CD4-positive, CD25-positive, alpha-beta regulatory T cell (primary cell): Measurements from ENCODE around the gene URAD. TPM values are rescaled to one million over a fixed set of nuclear protein-coding genes. Genes with fewer than 3 reads are reported as not detected.

Experiments used
- ATAC-seq, 2 donors: fragments of 150-1000 bp; cut with Tn5 transposase; one replicate each; pipeline ENCODE4 v1.10.0; 2021; ENCODE audit warnings: low read depth in 2 of 2, moderate number of reproducible peaks in 2 of 2, moderate library complexity in 1 of 2
- DNase-seq, 3 donors: peaks; one replicate each; pipeline versions ENCODE4 v3.0.0 to v3.0.0-alpha.2; 2012 to 2022; ENCODE audit warnings: mixed read lengths in 1 of 3
- H3K27ac ChIP-seq: one replicate; pipeline ENCODE4 v1.7.0; 2013; ENCODE audit warnings: mild to moderate bottlenecking, low read length; ENCODE audit not compliant: insufficient read depth, poor library complexity, severe bottlenecking
- H3K27me3 ChIP-seq: one replicate; pipeline ENCODE4 v1.7.0; 2013; ENCODE audit warnings: low read length; ENCODE audit not compliant: control insufficient read depth, insufficient read depth
- H3K36me3 ChIP-seq: one replicate; pipeline ENCODE4 v1.7.0; 2013; ENCODE audit warnings: mild to moderate bottlenecking, low read length, moderate library complexity; ENCODE audit not compliant: control insufficient read depth, insufficient read depth
- H3K4me1 ChIP-seq: 2 replicates; pipeline ENCODE4 v1.7.0; 2013; ENCODE audit warnings: mild to moderate bottlenecking, low read length; ENCODE audit not compliant: insufficient read depth, control insufficient read depth, poor library complexity, severe bottlenecking
- H3K4me3 ChIP-seq: one replicate; pipeline ENCODE4 v1.7.0; 2013; ENCODE audit warnings: low read depth, mild to moderate bottlenecking, low read length, moderate library complexity
- H3K9me3 ChIP-seq, 2 experiments: 1 replicate in 1 of 2; 2 replicates in 1 of 2; pipeline ENCODE4 v1.7.0; 2013; ENCODE audit warnings: low read length in 2 of 2, mild to moderate bottlenecking in 1 of 2, moderate library complexity in 1 of 2; ENCODE audit not compliant: control insufficient read depth in 2 of 2
- H3K27ac Mint-ChIP-seq, 3 donors: one replicate each; pipeline ENCODE4 v1.8.0; 2020 to 2022; ENCODE audit warnings: mild to moderate bottlenecking in 3 of 3, mixed read lengths in 3 of 3, moderate library complexity in 2 of 3
- H3K27me3 Mint-ChIP-seq: one replicate; pipeline ENCODE4 v1.8.0; 2022; ENCODE audit warnings: mild to moderate bottlenecking, mixed read lengths
- H3K36me3 Mint-ChIP-seq: one replicate; pipeline ENCODE4 v1.8.0; 2020; ENCODE audit warnings: mixed read lengths
- H3K4me1 Mint-ChIP-seq, 4 donors: one replicate each; pipeline ENCODE4 v1.8.0; 2020 to 2022; ENCODE audit warnings: mixed read lengths in 4 of 4, mild to moderate bottlenecking in 1 of 4
- H3K4me3 Mint-ChIP-seq, 4 donors: one replicate each; pipeline ENCODE4 v1.8.0; 2020 to 2022; ENCODE audit warnings: mild to moderate bottlenecking in 4 of 4, mixed read lengths in 4 of 4, moderate library complexity in 3 of 4
- H3K9me3 Mint-ChIP-seq, 7 donors: one replicate each; pipeline ENCODE4 v1.8.0; 2020 to 2022; ENCODE audit warnings: mixed read lengths in 7 of 7, mild to moderate bottlenecking in 3 of 7, moderate library complexity in 2 of 7
- polyA plus RNA-seq, 4 donors: library from polyadenylated mRNA; unstranded; fragments of 300-500 nt; fragmentation: Illumina TruSeq; gene quantifications; one replicate each; pipeline ENCODE4 v1.2.3, GENCODE V29; 2021
- total RNA-seq: library from RNA; stranded (reverse); gene quantifications from one replicate; pipeline ENCODE4 v1.2.3, GENCODE V29; 2022

URAD gene
- total and polyA plus RNA-seq, 5 donors from 2014 or later = not detected

DNA sequence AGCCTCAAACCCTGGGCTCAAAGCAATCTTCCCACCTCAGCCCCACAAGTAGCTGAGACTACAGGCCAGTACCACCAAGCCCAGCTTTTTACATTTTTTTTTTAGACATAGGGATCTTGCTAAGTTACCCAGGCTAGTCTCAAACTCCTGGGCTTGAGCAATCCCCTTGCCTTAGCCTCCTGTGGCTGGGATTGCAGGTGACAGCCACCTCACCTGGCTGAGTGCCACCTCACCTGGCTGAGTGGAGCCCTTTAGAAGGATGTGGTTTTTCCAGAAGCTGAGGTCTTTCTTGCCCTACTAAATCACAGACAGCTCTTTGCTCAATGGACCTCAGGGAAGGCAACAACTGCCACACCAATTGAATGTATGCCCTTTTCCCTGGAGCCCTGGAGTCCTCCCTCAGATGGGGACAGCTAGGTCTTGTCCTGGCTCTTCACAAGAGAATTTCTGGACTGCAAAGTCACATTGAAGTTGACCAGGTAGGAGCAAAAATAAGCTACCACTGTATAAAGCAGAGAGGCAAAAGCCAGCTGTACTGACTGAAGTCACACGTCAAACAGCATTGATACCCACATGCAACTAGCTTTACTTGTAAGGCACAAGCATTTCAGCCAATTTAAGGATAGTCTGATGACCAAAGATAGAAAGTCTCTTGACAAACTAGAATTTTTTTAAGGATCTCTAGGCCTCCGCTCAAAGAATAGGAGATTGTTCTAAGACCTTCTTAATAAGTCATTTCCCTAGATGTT is 54.7 kb downstream of the URAD start:
- no peak overlapping the region for H3K27ac ChIP-seq
- peaks cover 0 to 2% (median 0%) of the 10 kb centered on the region in 4 donors for H3K4me1 Mint-ChIP-seq
- no peaks in the 10 kb centered on the region for H3K36me3 Mint-ChIP-seq
- no peaks in the 10 kb centered on the region for H3K36me3 ChIP-seq
- H3K9me3 ChIP-seq = no peaks in the 10 kb centered on the region
- peaks cover 41% of the 10 kb centered on the region for H3K27me3 Mint-ChIP-seq
- H3K27me3 ChIP-seq = peaks cover 24% of the 10 kb centered on the region
- H3K4me3 Mint-ChIP-seq = no peak overlapping the region
- H3K4me3 ChIP-seq = no peak overlapping the region
- H3K9me3 Mint-ChIP-seq = peaks cover 0 to 3% (median 0%) of the 10 kb centered on the region in 7 donors
- no peaks in the 10 kb centered on the region for H3K4me1 ChIP-seq
- H3K27ac Mint-ChIP-seq = no peak overlapping the region
- ATAC-seq (no peak), DNase-seq (no peak)

DNA sequence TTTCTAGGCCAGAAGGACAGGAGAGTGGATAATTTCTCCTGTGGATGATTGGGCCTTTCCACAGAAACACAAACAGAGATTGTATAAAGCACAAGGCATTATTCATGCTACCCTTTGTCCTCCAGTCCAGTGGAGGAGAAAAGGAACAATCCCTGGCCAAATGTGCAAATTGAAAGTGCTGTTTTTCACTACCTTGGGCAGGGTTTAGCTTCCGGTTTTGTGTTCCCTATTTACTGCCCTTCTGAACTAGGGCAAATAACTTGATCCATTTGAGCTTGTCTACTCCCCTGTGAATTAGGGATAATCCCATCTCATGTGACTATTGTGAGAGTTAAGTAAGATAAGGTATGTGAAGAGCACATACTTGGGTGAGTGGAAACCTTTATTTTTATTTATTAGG is 55.4 kb downstream of the URAD start:
- Mint-ChIP-seq H3K9me3 (peaks cover 0 to 3% (median 0%) of the 10 kb centered on the region in 7 donors), H3K4me3 (no peak overlapping the region), H3K36me3 (peaks cover under 1% of the 10 kb centered on the region), H3K4me1 (peaks cover 0 to 2% (median 0%) of the 10 kb centered on the region in 4 donors), H3K27me3 (peaks cover 47% of the 10 kb centered on the region), H3K27ac (no peak overlapping the region)
- H3K4me1 ChIP-seq = no peaks in the 10 kb centered on the region
- no peak for ATAC-seq
- H3K36me3 ChIP-seq = no peaks in the 10 kb centered on the region
- peaks cover 24% of the 10 kb centered on the region for H3K27me3 ChIP-seq
- no peak overlapping the region for H3K27ac ChIP-seq
- H3K4me3 ChIP-seq = no peak overlapping the region
- H3K9me3 ChIP-seq = no peaks in the 10 kb centered on the region
- DNase-seq = no peak

- Histone ChIP-seq H3K27me3 (peaks cover 40% of the 10 kb centered on the region), H3K36me3 (no peaks in the 10 kb centered on the region)
- peaks cover 0 to 20% (median 8%) of the 10 kb centered on the region in 4 donors for H3K4me1 Mint-ChIP-seq
Observed at GRCh38 chr13:27929868-27930267, 58.6 kb downstream of the URAD start.

GRCh38 chr13:27928805-27929753 is 59.4 kb downstream of the URAD start:
- peaks cover 2% of the 10 kb centered on the region for H3K4me1 ChIP-seq
- no peak overlapping the region for H3K4me3 Mint-ChIP-seq
- H3K27me3 ChIP-seq = peaks cover 41% of the 10 kb centered on the region

More at GRCh38 chr13:27929868-27930267, 58.6 kb downstream of the URAD start:
- peaks cover 78% of the 10 kb centered on the region for H3K27me3 Mint-ChIP-seq
- H3K36me3 Mint-ChIP-seq = peaks cover 3% of the 10 kb centered on the region
- H3K4me1 ChIP-seq = peaks cover 2% of the 10 kb centered on the region
- no peak for ATAC-seq
- no peak overlapping the region for H3K4me3 Mint-ChIP-seq
- H3K9me3 ChIP-seq = no peaks in the 10 kb centered on the region
- no peak overlapping the region for H3K27ac ChIP-seq
- no peak for DNase-seq
- H3K9me3 Mint-ChIP-seq = peaks cover 0 to 7% (median 0%) of the 10 kb centered on the region in 7 donors
- H3K4me3 ChIP-seq = no peak overlapping the region
- H3K27ac Mint-ChIP-seq = no peak overlapping the region

GRCh38 chr13:27928353-27928804 is 60.1 kb downstream of the URAD start:
- Histone ChIP-seq H3K27ac (no peak overlapping the region), H3K9me3 (no peaks in the 10 kb centered on the region), H3K4me1 (peaks cover 2% of the 10 kb centered on the region), H3K27me3 (peaks cover 40% of the 10 kb centered on the region), H3K4me3 (no peak overlapping the region), H3K36me3 (no peaks in the 10 kb centered on the region)
- Mint-ChIP-seq H3K36me3 (peaks cover 3% of the 10 kb centered on the region), H3K27me3 (peaks cover 82% of the 10 kb centered on the region), H3K4me1 (peaks cover 5 to 23% (median 11%) of the 10 kb centered on the region in 4 donors), H3K27ac (no peak overlapping the region), H3K4me3 (peak overlapping the region in 1 of 4 donors; percentile 41), H3K9me3 (peaks cover 0 to 7% (median 0%) of the 10 kb centered on the region in 7 donors)
- DNase-seq (no peak), ATAC-seq (no peak)

More at GRCh38 chr13:27928805-27929753, 59.4 kb downstream of the URAD start:
- H3K4me1 Mint-ChIP-seq = peaks cover 0 to 20% (median 8%) of the 10 kb centered on the region in 4 donors
- H3K4me3 ChIP-seq = no peak overlapping the region
- peaks cover 0 to 7% (median 0%) of the 10 kb centered on the region in 7 donors for H3K9me3 Mint-ChIP-seq
- no peak overlapping the region for H3K27ac ChIP-seq
- H3K9me3 ChIP-seq = no peaks in the 10 kb centered on the region
- no peaks in the 10 kb centered on the region for H3K36me3 ChIP-seq
- H3K27me3 Mint-ChIP-seq = peaks cover 82% of the 10 kb centered on the region
- H3K27ac Mint-ChIP-seq = no peak overlapping the region
- ATAC-seq = no peak
- H3K36me3 Mint-ChIP-seq = peaks cover 3% of the 10 kb centered on the region
- DNase-seq = no peak

Other genes starting within 250 kb of the URAD start
- not detected for gene GSX1, start 196.2 kb downstream of the URAD start, total RNA-seq
- not detected for gene GSX1, start 196.2 kb downstream of the URAD start, polyA plus RNA-seq
- not detected for gene PDX1, start 68.7 kb downstream of the URAD start, total RNA-seq
- not detected for gene PDX1, start 68.7 kb downstream of the URAD start, polyA plus RNA-seq
- gene CDX2, start 19.4 kb downstream of the URAD start, total RNA-seq = not detected
- gene CDX2, start 19.4 kb downstream of the URAD start, polyA plus RNA-seq = not detected
- gene FLT3, start 111.9 kb upstream of the URAD start, total RNA-seq = 0.39 TPM
- gene FLT3, start 111.9 kb upstream of the URAD start, polyA plus RNA-seq = not detected
- gene PAN3, start 149.9 kb upstream of the URAD start, total RNA-seq = 81.4 TPM
- 1 to 10 TPM; 3.1 to 4.6 (median 3.5) TPM for gene PAN3, start 149.9 kb upstream of the URAD start, polyA plus RNA-seq